Large intestine (tissue), 3 donors: Measurements from ENCODE around the gene ST3GAL6. TPM values are rescaled to one million over a fixed set of nuclear protein-coding genes. Genes with fewer than 3 reads are reported as not detected.

Source experiments
- DNase-seq, 2 donors: peaks; one replicate each; pipeline versions ENCODE4 v3.0.0 to v3.0.0-alpha.2; 2013
- H3K27ac ChIP-seq: one replicate; pipeline ENCODE4 v1.5.1; 2013; ENCODE audit warnings: low read length
- H3K27me3 ChIP-seq: 2 replicates; pipeline ENCODE4 v1.6.1; 2013; ENCODE audit warnings: low read length; ENCODE audit not compliant: control insufficient read depth, insufficient read depth
- H3K36me3 ChIP-seq: 2 replicates; pipeline ENCODE4 v1.6.1; 2013; ENCODE audit warnings: low read length; ENCODE audit not compliant: control insufficient read depth, insufficient read depth
- H3K4me1 ChIP-seq: one replicate; pipeline ENCODE4 v1.6.1; 2013; ENCODE audit warnings: low read length; ENCODE audit not compliant: control insufficient read depth, insufficient read depth
- H3K4me3 ChIP-seq: one replicate; pipeline ENCODE4 v1.5.1; 2013; ENCODE audit warnings: low read length
- H3K9me3 ChIP-seq: one replicate; pipeline ENCODE4 v1.6.1; 2013; ENCODE audit warnings: mild to moderate bottlenecking, low read depth, low read length, moderate library complexity; ENCODE audit not compliant: control insufficient read depth
- WGBS: methylation state at CpG from one replicate; pipeline ENCODE4 v1.1.5; 2013; ENCODE audit warnings: low lambda C conversion rate; ENCODE audit not compliant: insufficient coverage; 5-methylcytosine and 5-hydroxymethylcytosine counted together
- polyA plus RNA-seq: library from polyadenylated mRNA; unstranded; fragments of 120-200 nt; gene quantifications from one replicate; pipeline ENCODE4 v1.2.1, GENCODE V29; 2013

Gene ST3GAL6
- polyA plus RNA-seq, 1 donor: 7.7 TPM

DNA sequence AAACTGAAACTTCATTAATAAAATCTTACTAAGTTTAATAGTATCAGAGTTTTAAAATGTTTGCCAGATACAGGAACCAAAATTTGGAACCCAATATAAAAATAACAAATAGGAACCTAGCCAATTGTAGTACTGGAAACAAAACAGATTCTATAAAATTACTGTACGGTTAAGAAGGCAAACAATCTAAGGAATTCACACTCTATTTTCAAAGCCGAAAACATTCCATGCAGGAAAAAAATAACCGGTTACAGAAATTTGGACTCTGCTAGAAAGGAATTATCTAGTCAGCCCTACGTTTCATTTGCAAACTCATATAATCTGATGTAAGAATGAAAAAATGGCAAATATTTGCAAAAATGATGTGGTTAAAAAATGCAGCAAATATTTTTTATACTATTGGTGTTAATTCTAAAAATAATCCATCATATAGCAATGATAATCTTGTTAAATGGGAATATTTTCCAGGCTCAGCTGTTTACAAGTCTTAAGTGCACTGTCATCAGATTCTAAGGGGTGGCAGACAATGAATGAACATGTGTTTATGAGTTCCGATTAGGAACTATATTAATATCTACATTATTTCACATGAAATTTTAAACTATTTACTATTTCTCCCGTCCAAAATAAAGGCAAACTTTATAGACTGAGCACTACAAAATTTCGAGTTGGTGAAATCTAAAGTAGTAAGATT is 80.3 kb downstream of the ST3GAL6 start:
- Histone ChIP-seq H3K27me3 (no peaks in the 10 kb centered on the region), H3K36me3 (peaks cover 2% of the 10 kb centered on the region), H3K27ac (no peak overlapping the region), H3K4me3 (no peak overlapping the region), H3K9me3 (peaks cover 2% of the 10 kb centered on the region), H3K4me1 (no peaks in the 10 kb centered on the region)
- 87% methylated on average over 3 of the region's 7 CpGs for WGBS
- no peak for DNase-seq

Other genes with a start within 250 kb of the ST3GAL6 start
- gene CLDND1, start 240.4 kb upstream of the ST3GAL6 start, polyA plus RNA-seq: 111 TPM
- 0.24 TPM for gene GPR15, start 231.4 kb upstream of the ST3GAL6 start, polyA plus RNA-seq
- 31.7 TPM for gene CPOX, start 169.7 kb upstream of the ST3GAL6 start, polyA plus RNA-seq
- 15.7 TPM for gene DCBLD2, start 138.4 kb downstream of the ST3GAL6 start, polyA plus RNA-seq